Measurements from ENCODE around the gene APOBEC4. TPM values are rescaled to one million over a fixed set of nuclear protein-coding genes. Genes with fewer than 3 reads are reported as not detected.
"Not testable (repeated sequence)": the region's sequence is repeated elsewhere in the genome, so short reads cannot be mapped to it uniquely, and the experiment has no call there.

Gene APOBEC4
- total RNA-seq, 1 experiment from 2014 or later, result not detected

DNA sequence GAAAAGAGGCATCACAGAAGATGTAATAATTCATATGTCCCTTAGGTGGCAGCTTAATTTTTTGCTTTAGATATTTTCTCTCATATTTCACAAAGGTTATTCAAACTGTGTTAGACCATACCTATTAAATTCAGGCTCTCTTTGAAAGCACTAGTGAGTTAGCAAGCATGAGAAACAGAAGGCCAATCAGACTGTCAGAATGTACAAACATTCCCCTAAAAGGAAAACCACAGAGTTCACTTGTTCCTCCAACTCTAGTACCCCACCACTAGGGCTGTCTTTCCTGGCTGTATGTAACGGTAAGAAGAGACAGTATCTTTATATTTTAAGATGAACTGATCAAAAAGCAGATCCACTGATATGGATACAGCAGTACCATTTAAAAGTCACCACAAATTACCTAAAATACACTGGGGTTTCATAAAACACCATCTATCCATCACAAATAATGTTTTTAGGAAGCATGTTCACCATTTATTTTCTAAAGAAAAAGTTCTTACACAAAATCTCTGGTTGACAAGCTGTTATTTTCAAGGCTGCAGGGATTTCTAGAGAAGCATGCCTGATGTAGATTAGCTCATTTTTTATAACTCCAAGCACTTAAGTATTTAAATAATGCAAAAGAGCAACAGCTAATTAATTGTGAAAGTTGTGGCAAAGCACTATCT is 19.3 kb downstream of the APOBEC4 start:
- DNase-seq (ENCODE audit: low spot score), result peak; percentile 90

GRCh38 chr1:183632964-183633363 is 20.2 kb downstream of the APOBEC4 start:
- no peak for DNase-seq (ENCODE audit: low spot score)

DNA sequence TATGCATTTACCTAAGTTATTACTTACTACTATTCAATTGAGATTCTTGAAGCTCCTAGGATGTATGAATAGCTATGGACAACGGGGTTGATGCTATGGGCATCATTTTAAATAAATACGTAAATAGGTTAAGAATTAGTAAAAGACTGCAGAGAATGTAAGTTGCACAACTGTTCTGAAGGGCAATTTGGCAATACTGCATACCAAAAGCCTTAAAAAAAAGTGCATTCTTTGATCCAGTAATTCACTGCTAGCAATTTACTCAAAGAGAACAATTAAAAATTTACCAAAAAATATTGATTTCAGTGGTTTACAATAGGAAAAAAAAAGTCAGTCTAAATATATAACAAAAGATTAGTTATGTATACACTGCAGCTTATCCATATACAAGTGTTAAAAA is 21.0 kb downstream of the APOBEC4 start:
- no peak for DNase-seq (ENCODE audit: low spot score)

- no peak for DNase-seq (ENCODE audit: low spot score)
Observed at GRCh38 chr1:183630748-183631147, 22.4 kb downstream of the APOBEC4 start.

DNA sequence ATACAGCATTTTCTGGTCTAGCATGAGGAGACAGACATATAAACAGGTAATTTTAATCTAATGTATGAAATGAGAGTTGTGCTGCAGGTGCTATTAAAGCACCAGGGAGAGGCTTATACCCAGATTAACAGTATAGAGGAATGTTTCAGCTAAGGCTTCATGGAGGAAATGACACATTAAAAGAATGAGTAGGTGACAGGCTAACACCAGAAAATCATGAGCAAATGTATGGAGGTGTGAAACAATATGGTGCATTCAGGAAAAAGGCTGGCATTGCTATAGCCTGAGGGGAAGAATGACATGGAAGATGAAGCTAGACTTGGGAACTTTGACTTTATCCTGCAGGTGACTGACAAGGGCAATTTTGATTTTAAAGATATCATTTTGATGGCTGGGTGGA is 24.6 kb downstream of the APOBEC4 start:
- no peak for DNase-seq (ENCODE audit: low spot score)

DNA sequence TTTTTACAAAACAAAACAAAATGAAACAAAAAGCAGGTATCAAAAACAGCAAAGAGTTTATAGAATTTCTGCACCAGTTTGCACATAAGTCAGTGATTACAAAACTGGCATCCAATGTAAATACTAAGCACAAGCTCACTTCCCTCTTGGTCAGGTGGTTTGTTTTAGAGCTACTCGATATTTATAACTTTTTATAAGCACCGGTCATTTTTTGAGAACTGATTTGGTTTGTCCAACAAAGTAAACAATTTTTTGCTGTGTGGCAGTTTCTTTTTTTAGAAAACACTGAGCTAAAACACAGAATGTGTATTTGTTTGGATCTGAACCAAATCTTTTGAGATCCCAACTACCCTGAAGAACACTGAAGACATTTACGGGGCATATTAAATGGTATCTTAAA is 26.9 kb downstream of the APOBEC4 start:
- DNase-seq (ENCODE audit: low spot score), result not testable (repeated sequence)

- DNase-seq (ENCODE audit: low spot score), result peak; percentile 69
Observed at GRCh38 chr1:183622884-183623785, 30.0 kb downstream of the APOBEC4 start.

DNA sequence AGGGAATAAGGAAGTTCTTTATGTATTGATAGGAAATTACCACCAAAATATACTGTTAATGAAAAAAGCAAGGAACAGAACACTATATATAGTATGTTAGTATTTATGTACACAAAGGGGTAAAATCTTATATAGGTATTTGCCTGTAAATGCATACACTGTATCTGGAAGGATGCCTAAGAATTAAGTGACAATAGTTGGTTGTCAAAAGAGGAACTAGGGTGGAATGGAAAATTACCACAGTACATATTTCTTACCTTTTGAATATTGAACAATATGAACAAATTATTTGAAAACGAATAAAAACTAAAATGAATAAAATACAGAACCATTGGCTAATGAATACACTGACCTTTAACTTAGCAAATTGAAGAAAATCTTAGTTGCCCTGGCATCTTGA is 31.1 kb downstream of the APOBEC4 start:
- DNase-seq (ENCODE audit: low spot score), result no peak

- DNase-seq (ENCODE audit: low spot score), result no peak
Observed at GRCh38 chr1:183620311-183620710, 32.8 kb downstream of the APOBEC4 start.

- no peak for DNase-seq (ENCODE audit: low spot score)
Observed at GRCh38 chr1:183619781-183620180, 33.3 kb downstream of the APOBEC4 start.

- not testable (repeated sequence) for DNase-seq (ENCODE audit: low spot score)
Observed at GRCh38 chr1:183618202-183618601, 34.9 kb downstream of the APOBEC4 start.

- DNase-seq (ENCODE audit: low spot score), result not testable (repeated sequence)
Observed at GRCh38 chr1:183612975-183613374, 40.1 kb downstream of the APOBEC4 start.

- no peak for DNase-seq (ENCODE audit: low spot score)
Observed at GRCh38 chr1:183612407-183612806, 40.7 kb downstream of the APOBEC4 start.

DNA sequence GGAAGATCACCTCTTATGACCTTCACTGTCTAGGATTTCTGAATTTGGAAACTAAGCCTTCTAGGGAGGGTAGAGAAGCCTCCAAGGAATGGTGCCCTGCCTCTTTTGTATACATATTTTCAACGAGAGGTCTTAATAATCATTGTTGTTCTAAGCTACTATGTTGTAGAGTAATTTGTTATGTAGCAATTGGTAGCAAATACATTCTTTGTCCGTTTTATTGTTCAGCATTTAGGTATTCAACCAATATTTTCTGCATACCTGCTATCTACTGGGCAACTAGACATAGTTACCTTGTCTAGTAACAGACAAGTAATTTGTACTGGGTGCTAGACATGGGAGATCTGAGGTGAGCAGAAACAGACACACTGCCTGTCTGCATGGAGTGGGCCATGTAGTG is 42.1 kb downstream of the APOBEC4 start:
- DNase-seq (ENCODE audit: low spot score), result no peak

DNA sequence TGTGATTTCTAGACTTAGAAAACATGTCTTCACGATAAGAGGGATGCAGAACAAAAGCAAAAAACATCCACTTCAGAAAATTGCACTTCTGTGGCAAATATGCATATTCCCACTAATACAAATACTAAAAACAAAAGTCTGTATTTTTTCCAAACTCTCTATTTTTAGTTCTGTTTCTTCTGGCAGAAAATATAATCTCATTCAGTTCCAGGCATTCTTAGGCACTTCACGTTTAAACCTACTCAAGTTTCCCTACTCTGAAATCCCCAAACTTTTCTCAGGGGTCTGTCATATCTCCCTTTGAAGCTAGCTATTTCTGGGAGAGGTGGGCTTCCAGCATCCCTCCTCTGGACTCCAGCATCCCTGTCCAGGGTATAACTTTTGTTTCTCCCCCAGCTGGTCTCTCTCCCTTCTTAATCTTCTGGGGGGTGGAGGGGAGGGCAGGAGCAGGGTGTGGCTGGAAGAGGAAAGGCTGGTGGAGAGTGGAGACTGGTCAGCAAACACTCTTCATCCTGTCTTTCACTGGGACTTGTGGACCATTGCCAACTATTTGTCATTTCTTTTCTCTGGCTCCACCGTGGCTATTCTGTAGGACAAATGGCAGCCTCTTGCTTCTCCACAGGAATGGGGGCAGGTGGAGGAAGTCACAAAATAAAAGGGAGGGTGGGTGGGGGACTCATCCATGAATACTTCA is 43.2 kb downstream of the APOBEC4 start:
- no peak for DNase-seq (ENCODE audit: low spot score)

DNA sequence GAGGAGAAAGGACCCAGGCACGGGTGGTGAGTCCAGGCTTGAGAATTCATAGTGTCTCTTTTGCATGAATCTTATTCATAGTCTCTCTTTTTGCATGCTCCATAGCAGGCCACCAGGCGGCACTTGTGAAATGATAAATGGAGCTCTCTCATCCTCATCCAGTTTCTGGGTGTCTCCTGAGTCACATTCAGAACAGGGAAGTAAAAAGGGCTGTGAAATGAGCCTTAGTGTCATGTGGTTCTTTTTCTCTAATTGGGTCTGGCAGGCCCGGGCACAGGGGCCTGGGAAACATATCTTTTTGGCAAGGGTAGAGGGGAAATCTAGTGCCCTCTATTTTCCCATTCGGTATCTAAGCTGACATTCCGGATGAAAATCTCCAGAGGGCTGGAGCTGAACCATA is 43.8 kb downstream of the APOBEC4 start:
- DNase-seq (ENCODE audit: low spot score), result no peak

DNA sequence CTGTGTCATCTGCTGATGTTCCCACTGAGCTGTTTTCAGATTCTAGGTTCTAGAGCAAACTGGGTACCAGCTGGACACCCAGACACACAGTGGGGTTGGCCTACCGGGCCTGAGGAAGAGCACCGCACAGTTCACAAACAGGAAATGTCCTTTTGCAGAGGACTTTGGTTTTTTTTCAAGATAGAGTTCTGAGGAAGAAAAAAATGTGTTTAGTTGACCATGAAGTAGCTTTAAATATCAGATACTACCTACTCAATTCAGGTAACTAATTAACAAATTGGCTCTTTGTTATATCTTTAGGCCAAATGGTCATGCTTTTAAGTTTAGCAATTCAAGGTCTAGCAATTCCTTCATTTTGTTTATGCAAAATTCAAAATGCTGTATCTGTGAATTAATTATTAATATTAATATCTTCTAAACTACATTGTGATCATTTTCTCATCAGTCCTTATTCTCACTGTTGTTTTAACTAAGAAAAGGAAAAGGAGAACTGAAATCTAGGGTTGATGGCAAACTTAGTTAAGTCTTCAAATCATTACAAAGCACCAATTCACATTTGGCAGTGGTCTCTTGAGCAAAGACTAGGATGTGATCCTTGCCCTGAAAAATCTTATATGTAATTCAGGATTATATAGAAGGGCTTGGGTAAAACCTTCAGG is 45.7 kb downstream of the APOBEC4 start:
- DNase-seq (ENCODE audit: low spot score), result no peak

- DNase-seq (ENCODE audit: low spot score), result no peak
Observed at GRCh38 chr1:183605904-183606303, 47.2 kb downstream of the APOBEC4 start.

- DNase-seq (ENCODE audit: low spot score), result no peak
Observed at GRCh38 chr1:183604815-183605214, 48.3 kb downstream of the APOBEC4 start.

DNA sequence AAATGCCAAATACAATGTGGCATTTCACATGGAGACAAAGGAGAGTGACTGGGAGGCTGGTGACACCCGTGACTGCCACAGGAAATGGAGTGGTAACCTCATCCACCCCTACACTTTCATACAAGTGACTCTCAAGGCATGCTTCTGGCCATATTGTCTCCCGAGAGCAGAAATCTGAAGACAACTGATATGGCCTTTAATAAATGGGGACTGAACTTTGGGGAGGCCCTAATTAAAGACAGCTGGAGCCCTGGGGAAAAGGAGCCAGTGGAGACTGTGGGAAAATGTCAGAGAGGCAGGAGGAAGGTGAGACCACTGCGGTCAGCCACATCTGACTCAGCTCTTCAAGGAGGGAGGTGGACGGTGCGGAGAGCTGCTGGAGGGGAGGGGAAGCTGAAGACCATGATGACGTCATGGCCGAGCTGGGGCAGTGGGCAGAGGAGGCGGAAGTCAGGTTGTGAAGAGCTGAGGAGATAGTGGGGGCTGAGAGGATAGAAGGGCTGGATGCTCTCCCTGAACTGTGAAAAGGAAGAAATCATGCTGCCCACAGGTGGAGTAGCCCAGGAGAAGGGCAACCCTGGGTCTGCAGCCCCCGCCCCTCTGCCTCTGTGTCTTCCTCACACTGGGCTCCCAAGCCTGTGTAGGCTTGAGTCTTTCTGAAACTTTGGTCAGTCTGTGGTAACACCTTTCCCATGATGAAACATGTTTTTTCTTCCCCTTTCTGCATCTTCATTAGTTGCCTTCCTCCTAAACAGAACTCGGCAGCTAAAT is 48.9 kb downstream of the APOBEC4 start:
- peak; percentile 92 for DNase-seq (ENCODE audit: low spot score)

DNA sequence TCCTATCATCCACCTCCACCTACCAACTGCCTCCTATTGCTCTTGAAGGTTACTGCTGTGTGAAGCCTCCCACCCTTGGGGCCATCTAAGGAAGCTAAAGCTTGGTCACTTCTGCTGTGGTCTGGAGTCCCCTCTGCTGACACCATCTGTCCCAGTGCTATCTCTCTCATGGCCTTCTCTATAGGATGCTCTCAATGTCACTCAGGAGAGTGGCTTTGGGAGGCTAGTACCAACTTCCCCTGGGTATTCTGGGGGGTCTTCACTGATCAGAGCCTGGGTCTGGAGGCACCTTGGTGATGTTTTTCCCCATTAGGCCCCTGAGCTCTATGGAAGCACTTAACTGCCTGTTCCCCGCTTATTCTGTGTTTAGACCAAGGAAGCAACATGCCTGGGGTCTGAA is 50.6 kb downstream of the APOBEC4 start:
- no peak for DNase-seq (ENCODE audit: low spot score)
